SK-N-MC (cell line): ENCODE measurements around the gene ZNF549.
A peak's percentile ranks its signal among the peaks of the same experiment; 100 is the strongest.
"Not testable (repeated sequence)": the region's sequence is repeated elsewhere in the genome, so short reads cannot be mapped to it uniquely, and the experiment has no call there.

Experiments used
- DNase-seq: peaks from one replicate; pipeline ENCODE4 v3.0.0-alpha.2; 2011; ENCODE audit warnings: low read depth, low spot score
- H3K27ac ChIP-seq: fragments of 200-600 bp; sonication (generic); 2 replicates; pipeline ENCODE4 v1.5.1; 2016; ENCODE audit warnings: mixed run types
- H3K36me3 ChIP-seq: fragments of 200-600 bp; sonication (generic); 2 replicates; pipeline ENCODE4 v1.6.1; 2017; ENCODE audit warnings: antibody characterized with exemption, low read length, mixed read lengths; ENCODE audit not compliant: insufficient read depth
- H3K4me3 ChIP-seq: fragments of 200-600 bp; sonication (generic); 2 replicates; pipeline ENCODE4 v1.5.1; 2016
- H3K9ac ChIP-seq: fragments of 200-600 bp; sonication (generic); 2 replicates; pipeline ENCODE4 v1.8.0; 2017; ENCODE audit warnings: mixed run types, mixed read lengths; ENCODE audit not compliant: insufficient read length
- H3K9me3 ChIP-seq: fragments of 200-600 bp; sonication (generic); 2 replicates; pipeline ENCODE4 v1.6.1; 2017; ENCODE audit warnings: low read depth, mild to moderate bottlenecking, antibody characterized with exemption, low read length, moderate library complexity, mixed read lengths
- EZH2 ChIP-seq: fragments of 200-600 bp; sonication (generic); IDR thresholded peaks from one replicate; pipeline ENCODE4 v1.6.1; 2017; ENCODE audit warnings: antibody characterized with exemption
- FOXP2 ChIP-seq: optimal IDR thresholded peaks from 2 replicates; pipeline ENCODE3; 2011; ENCODE audit warnings: mild to moderate bottlenecking, moderate library complexity; ENCODE audit not compliant: insufficient read depth; ENCODE audit errors: extremely low read length, control extremely low read depth
- POLR2AphosphoS5 ChIP-seq: IDR thresholded peaks from 2 replicates; pipeline ENCODE4 v1.6.1; 2012; ENCODE audit warnings: mild to moderate bottlenecking, low read depth, low read length, borderline replicate concordance

ZNF549 gene

GRCh38 chr19:57515255-57515654, 11.9 kb upstream of the ZNF549 start:
- TF ChIP-seq EZH2 = no peak
- no peak for TF ChIP-seq FOXP2
- no peak for TF ChIP-seq POLR2AphosphoS5
- H3K36me3 ChIP-seq = peaks cover 22% of the 10 kb centered on the region; the same call in 1 of the 2 replicates

GRCh38 chr19:57518021-57518420, 9.1 kb upstream of the ZNF549 start:
- H3K4me3 ChIP-seq, H3K27ac ChIP-seq, H3K9ac ChIP-seq, DNase-seq, H3K9me3 ChIP-seq: not testable (repeated sequence)
- peaks cover 22% of the 10 kb centered on the region; the same call in 1 of the 2 replicates for H3K36me3 ChIP-seq

More at GRCh38 chr19:57515255-57515654, 11.9 kb upstream of the ZNF549 start:
- no peak overlapping the region for H3K9ac ChIP-seq
- H3K27ac ChIP-seq = no peak overlapping the region
- H3K9me3 ChIP-seq = no peaks in the 10 kb centered on the region
- no peak overlapping the region for H3K4me3 ChIP-seq
- DNase-seq = no peak

- DNase-seq = no peak
- H3K9ac ChIP-seq = no peak overlapping the region
- H3K4me3 ChIP-seq = no peak overlapping the region
- peaks cover 89% of the 10 kb centered on the region for H3K36me3 ChIP-seq
- H3K9me3 ChIP-seq = peaks cover 52% of the 10 kb centered on the region
- no peak overlapping the region for H3K27ac ChIP-seq
- no peak for TF ChIP-seq POLR2AphosphoS5
- no peak for TF ChIP-seq FOXP2
- TF ChIP-seq EZH2 = no peak
Observed at GRCh38 chr19:57537953-57538547, 10.9 kb downstream of the ZNF549 start.

GRCh38 chr19:57546513-57546912, 19.4 kb downstream of the ZNF549 start:
- Histone ChIP-seq H3K4me3 (no peak overlapping the region), H3K27ac (no peak overlapping the region), H3K9ac (no peak overlapping the region), H3K36me3 (peaks cover 100% of the 10 kb centered on the region), H3K9me3 (peaks cover 51% of the 10 kb centered on the region)
- DNase-seq = no peak
- TF ChIP-seq EZH2 (no peak), POLR2AphosphoS5 (no peak), FOXP2 (no peak)

GRCh38 chr19:57552432-57552831, 25.3 kb downstream of the ZNF549 start:
- no peak for DNase-seq
- Histone ChIP-seq H3K9ac (no peak overlapping the region), H3K27ac (no peak overlapping the region), H3K9me3 (peaks cover 13% of the 10 kb centered on the region), H3K36me3 (peaks cover 90% of the 10 kb centered on the region), H3K4me3 (no peak overlapping the region)
- TF ChIP-seq EZH2 (no peak), POLR2AphosphoS5 (no peak), FOXP2 (no peak)

- Histone ChIP-seq H3K27ac (no peak overlapping the region), H3K36me3 (peaks cover 38% of the 10 kb centered on the region), H3K9me3 (peaks cover 11% of the 10 kb centered on the region; the same call in 1 of the 2 replicates), H3K9ac (no peak overlapping the region), H3K4me3 (no peak overlapping the region)
- TF ChIP-seq EZH2 = no peak
- no peak for TF ChIP-seq POLR2AphosphoS5
- no peak for TF ChIP-seq FOXP2
- no peak for DNase-seq
Observed at GRCh38 chr19:57557659-57558058, 30.5 kb downstream of the ZNF549 start.

GRCh38 chr19:57558525-57558924, 31.4 kb downstream of the ZNF549 start:
- H3K4me3 ChIP-seq = peak overlapping the region; percentile 97
- peaks cover 11% of the 10 kb centered on the region; the same call in 1 of the 2 replicates for H3K9me3 ChIP-seq
- TF ChIP-seq POLR2AphosphoS5 (no peak), EZH2 (no peak), FOXP2 (no peak)
- no peak overlapping the region for H3K27ac ChIP-seq
- peak overlapping the region; percentile 90 for H3K9ac ChIP-seq
- H3K36me3 ChIP-seq = peaks cover 29% of the 10 kb centered on the region
- DNase-seq = no peak

GRCh38 chr19:57559008-57559403, 31.9 kb downstream of the ZNF549 start:
- Histone ChIP-seq H3K4me3 (peak overlapping the region; percentile 97), H3K9me3 (peaks cover 11% of the 10 kb centered on the region; the same call in 1 of the 2 replicates), H3K9ac (peak overlapping the region; percentile 90), H3K27ac (no peak overlapping the region), H3K36me3 (peaks cover 25% of the 10 kb centered on the region)
- no peak for TF ChIP-seq FOXP2
- no peak for TF ChIP-seq POLR2AphosphoS5
- TF ChIP-seq EZH2 = no peak
- no peak for DNase-seq

GRCh38 chr19:57559404-57560025, 32.4 kb downstream of the ZNF549 start, which contains the start of gene ZNF550:
ZNF550 (minus strand) TSS chr19:57559863; CDS start chr19:57559682, 181 bp downstream.
- TF ChIP-seq POLR2AphosphoS5 = peak; percentile 86
- TF ChIP-seq FOXP2 = no peak
- TF ChIP-seq EZH2 = no peak
- H3K27ac ChIP-seq = no peak within 1 kb of the TSS
- H3K4me3 ChIP-seq = peak within 1 kb of the TSS; percentile 97
- DNase-seq = peak; percentile 32
- peaks cover 20% of the 10 kb centered on the region for H3K36me3 ChIP-seq
- peak within 1 kb of the TSS; percentile 90 for H3K9ac ChIP-seq
- peaks cover 11% of the 10 kb centered on the region; the same call in 1 of the 2 replicates for H3K9me3 ChIP-seq
